Measurements from ENCODE around the gene GLRX2.

- TF ChIP-seq, protein P1, sequence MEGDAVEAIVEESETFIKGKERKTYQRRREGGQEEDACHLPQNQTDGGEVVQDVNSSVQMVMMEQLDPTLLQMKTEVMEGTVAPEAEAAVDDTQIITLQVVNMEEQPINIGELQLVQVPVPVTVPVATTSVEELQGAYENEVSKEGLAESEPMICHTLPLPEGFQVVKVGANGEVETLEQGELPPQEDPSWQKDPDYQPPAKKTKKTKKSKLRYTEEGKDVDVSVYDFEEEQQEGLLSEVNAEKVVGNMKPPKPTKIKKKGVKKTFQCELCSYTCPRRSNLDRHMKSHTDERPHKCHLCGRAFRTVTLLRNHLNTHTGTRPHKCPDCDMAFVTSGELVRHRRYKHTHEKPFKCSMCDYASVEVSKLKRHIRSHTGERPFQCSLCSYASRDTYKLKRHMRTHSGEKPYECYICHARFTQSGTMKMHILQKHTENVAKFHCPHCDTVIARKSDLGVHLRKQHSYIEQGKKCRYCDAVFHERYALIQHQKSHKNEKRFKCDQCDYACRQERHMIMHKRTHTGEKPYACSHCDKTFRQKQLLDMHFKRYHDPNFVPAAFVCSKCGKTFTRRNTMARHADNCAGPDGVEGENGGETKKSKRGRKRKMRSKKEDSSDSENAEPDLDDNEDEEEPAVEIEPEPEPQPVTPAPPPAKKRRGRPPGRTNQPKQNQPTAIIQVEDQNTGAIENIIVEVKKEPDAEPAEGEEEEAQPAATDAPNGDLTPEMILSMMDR (conservative IDR thresholded peaks at IDR 0.05; ENCODE audit: low read length), result no peak
- TF ChIP-seq EZH2phosphoT487 (IDR thresholded peaks at IDR 0.05; ENCODE audit: borderline replicate concordance, low read depth, low read length), result no peak
These were observed 710 bp downstream of the GLRX2 start for GRCh38 chr1:193104502-193104906.

Data from OCI-LY7 (cell line).